Mesodermal cell (in vitro differentiated cells): ENCODE measurements around the gene RAB37.

Experiments
- H3K27ac ChIP-seq: 2 replicates; pipeline ENCODE4 v1.7.0; 2013; ENCODE audit warnings: mild to moderate bottlenecking, low read depth, low read length, moderate library complexity; ENCODE audit not compliant: severe bottlenecking
- H3K36me3 ChIP-seq: 2 replicates; pipeline ENCODE4 v1.7.1; 2013; ENCODE audit warnings: mild to moderate bottlenecking, low read length, moderate library complexity; ENCODE audit not compliant: control insufficient read depth, insufficient read depth
- H3K4me1 ChIP-seq: one replicate; pipeline ENCODE4 v1.7.1; 2013; ENCODE audit warnings: mild to moderate bottlenecking, low read length; ENCODE audit not compliant: insufficient read depth, control insufficient read depth, poor library complexity, severe bottlenecking
- H3K4me3 ChIP-seq: 2 replicates; pipeline ENCODE4 v1.7.0; 2013; ENCODE audit warnings: low read length, control low read depth, mild to moderate bottlenecking; ENCODE audit not compliant: insufficient read depth, poor library complexity, severe bottlenecking; ENCODE audit errors: extremely low read depth
- H3K9me3 ChIP-seq: 2 replicates; pipeline ENCODE4 v1.7.1; 2013; ENCODE audit warnings: mild to moderate bottlenecking, low read length, moderate library complexity; ENCODE audit not compliant: control insufficient read depth
- WGBS, 2 experiments: methylation state at CpG; one replicate each; pipeline ENCODE4 v1.1.5; 2013; ENCODE audit warnings: missing lambda C conversion rate in 2 of 2; ENCODE audit not compliant: insufficient coverage in 2 of 2; 5-methylcytosine and 5-hydroxymethylcytosine counted together

Gene RAB37

DNA sequence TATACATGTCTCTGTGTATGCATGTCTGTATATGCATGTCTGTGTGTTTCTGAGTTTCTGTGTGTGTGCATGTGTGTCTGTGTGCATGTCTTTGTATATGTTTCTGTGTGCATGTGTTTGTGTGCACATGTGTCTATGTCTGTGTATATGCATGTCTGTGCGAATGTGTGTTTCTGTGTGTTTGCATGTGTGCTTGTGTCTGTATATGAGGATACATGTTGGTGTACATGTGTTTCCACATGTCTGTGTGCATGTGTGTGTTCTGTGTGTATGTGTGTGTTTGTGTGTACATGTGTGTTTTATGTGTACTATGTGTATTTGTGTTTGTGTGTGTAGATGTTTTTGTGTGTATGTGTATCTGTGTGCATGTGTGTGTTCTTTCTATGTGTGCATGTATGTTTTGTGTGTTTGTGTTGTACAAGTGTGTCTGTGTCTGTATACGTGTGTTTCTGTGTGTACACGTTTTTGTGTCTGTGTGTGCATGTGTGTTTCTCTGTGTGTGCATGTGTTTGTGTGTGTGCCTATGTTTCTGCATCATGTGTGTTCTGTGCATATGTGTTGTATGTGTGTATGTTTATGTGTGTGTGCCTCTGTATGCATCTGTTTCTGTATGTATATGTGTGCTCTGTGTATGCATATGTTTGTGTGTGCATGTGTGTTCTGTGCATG, 8.9 kb upstream of the RAB37 start:
- no peaks in the 10 kb centered on the region for H3K9me3 ChIP-seq
- H3K4me1 ChIP-seq, result no peaks in the 10 kb centered on the region
- 57 to 89% methylated on average over 1 to 3 of the region's 3 CpGs for WGBS, 2 experiments
- H3K4me3 ChIP-seq, result no peak overlapping the region
- H3K36me3 ChIP-seq, result no peaks in the 10 kb centered on the region
- no peak overlapping the region for H3K27ac ChIP-seq

- Histone ChIP-seq H3K4me3 (no peak overlapping the region), H3K27ac (no peak overlapping the region), H3K9me3 (no peaks in the 10 kb centered on the region), H3K36me3 (no peaks in the 10 kb centered on the region), H3K4me1 (no peaks in the 10 kb centered on the region)
- WGBS, 2 experiments, result 86 to 97% methylated on average over 3 of the region's 3 CpGs
Measured at GRCh38 chr17:74728702-74729075, 8.4 kb upstream of the RAB37 start.

DNA sequence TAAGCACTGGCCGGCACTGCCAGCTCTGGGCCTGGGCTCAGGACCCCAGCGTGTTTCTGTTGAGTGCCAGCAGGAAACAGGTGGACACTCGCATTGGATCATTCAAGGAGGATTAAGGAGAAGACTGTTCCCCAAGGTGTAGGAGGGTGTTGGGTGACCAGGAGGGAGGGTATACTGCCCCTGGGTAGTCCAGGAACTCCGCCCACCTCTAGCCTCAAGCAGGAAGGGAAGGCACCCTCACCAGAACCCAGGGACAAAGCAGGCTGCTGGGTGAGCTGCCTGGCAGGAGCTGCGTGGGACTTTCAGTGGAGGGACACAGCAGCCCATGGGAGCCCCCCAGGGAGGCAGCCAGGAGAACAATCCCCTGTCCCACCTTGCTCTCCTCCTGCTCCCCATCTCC, 7.7 kb upstream of the RAB37 start:
- H3K4me1 ChIP-seq, result no peaks in the 10 kb centered on the region
- no peak overlapping the region for H3K27ac ChIP-seq
- WGBS, 2 experiments, result 82 to 97% methylated on average over 4 of the region's 5 CpGs
- no peaks in the 10 kb centered on the region for H3K36me3 ChIP-seq
- H3K4me3 ChIP-seq, result no peak overlapping the region
- H3K9me3 ChIP-seq, result no peaks in the 10 kb centered on the region

GRCh38 chr17:74729866-74730265, 7.2 kb upstream of the RAB37 start:
- Histone ChIP-seq H3K36me3 (no peaks in the 10 kb centered on the region), H3K9me3 (no peaks in the 10 kb centered on the region), H3K4me1 (no peaks in the 10 kb centered on the region), H3K27ac (no peak overlapping the region), H3K4me3 (no peak overlapping the region)
- WGBS, 2 experiments, result 85 to 95% methylated on average over 12 to 14 of the region's 15 CpGs

GRCh38 chr17:74730491-74731346, 6.3 kb upstream of the RAB37 start:
- Histone ChIP-seq H3K4me1 (no peaks in the 10 kb centered on the region), H3K36me3 (no peaks in the 10 kb centered on the region), H3K27ac (no peak overlapping the region), H3K9me3 (no peaks in the 10 kb centered on the region), H3K4me3 (no peak overlapping the region)
- WGBS, 2 experiments, result 86 to 90% methylated on average over 14 to 15 of the region's 16 CpGs

- Histone ChIP-seq H3K4me1 (no peaks in the 10 kb centered on the region), H3K27ac (no peak overlapping the region), H3K36me3 (no peaks in the 10 kb centered on the region), H3K9me3 (no peaks in the 10 kb centered on the region), H3K4me3 (no peak overlapping the region)
- 60 to 81% methylated on average over 1 to 2 of the region's 4 CpGs for WGBS, 2 experiments
Measured at GRCh38 chr17:74731347-74731605, 5.8 kb upstream of the RAB37 start.

- H3K36me3 ChIP-seq, result no peaks in the 10 kb centered on the region
- H3K27ac ChIP-seq, result no peak overlapping the region
- no peaks in the 10 kb centered on the region for H3K9me3 ChIP-seq
- 71 to 76% methylated on average over 12 of the region's 12 CpGs for WGBS, 2 experiments
- H3K4me3 ChIP-seq, result no peak overlapping the region
- H3K4me1 ChIP-seq, result no peaks in the 10 kb centered on the region
Measured at GRCh38 chr17:74732042-74732867, 4.8 kb upstream of the RAB37 start.

GRCh38 chr17:74733365-74734122, 3.5 kb upstream of the RAB37 start:
- 64 to 82% methylated on average over 8 to 9 of the region's 9 CpGs for WGBS, 2 experiments
- Histone ChIP-seq H3K36me3 (no peaks in the 10 kb centered on the region), H3K27ac (no peak overlapping the region), H3K9me3 (no peaks in the 10 kb centered on the region), H3K4me3 (no peak overlapping the region), H3K4me1 (peaks cover 10% of the 10 kb centered on the region)

DNA sequence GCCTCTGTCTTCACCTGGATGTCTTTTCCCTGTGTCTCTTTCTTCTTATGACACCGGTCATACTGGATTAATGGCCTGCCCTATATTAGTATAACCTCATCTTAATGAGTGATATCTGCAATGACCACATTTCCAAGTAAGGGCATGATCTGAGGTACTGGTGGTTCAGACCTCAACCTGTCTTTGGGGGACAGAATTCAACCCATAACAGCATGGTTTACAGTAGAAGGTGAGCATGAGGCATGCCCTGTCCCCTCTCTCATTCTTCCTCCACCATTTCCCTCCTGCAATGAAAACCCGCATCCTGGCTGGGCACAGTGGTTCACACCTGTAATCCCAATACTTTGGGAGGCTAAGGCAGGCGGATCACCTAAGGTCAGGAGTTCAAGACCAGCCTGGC, 2.8 kb upstream of the RAB37 start:
- H3K36me3 ChIP-seq, result no peaks in the 10 kb centered on the region
- peaks cover 13% of the 10 kb centered on the region for H3K4me1 ChIP-seq
- H3K9me3 ChIP-seq, result no peaks in the 10 kb centered on the region
- WGBS, 2 experiments, result 60% methylated on average over 1 of the region's 3 CpGs; no CpG with 5 or more reads in 1 of the 2 experiments
- no peak overlapping the region for H3K4me3 ChIP-seq
- H3K27ac ChIP-seq, result no peak overlapping the region

- Histone ChIP-seq H3K36me3 (no peaks in the 10 kb centered on the region), H3K4me1 (peaks cover 22% of the 10 kb centered on the region), H3K27ac (no peak overlapping the region), H3K4me3 (peak overlapping the region; percentile 38), H3K9me3 (no peaks in the 10 kb centered on the region)
- WGBS, 2 experiments, result 1 to 2% methylated on average over 24 to 38 of the region's 38 CpGs
Measured at GRCh38 chr17:74737299-74738050, 419 bp downstream of the RAB37 start.
